ENCODE measurements around the gene CRISP1.

Gene CRISP1

DNA sequence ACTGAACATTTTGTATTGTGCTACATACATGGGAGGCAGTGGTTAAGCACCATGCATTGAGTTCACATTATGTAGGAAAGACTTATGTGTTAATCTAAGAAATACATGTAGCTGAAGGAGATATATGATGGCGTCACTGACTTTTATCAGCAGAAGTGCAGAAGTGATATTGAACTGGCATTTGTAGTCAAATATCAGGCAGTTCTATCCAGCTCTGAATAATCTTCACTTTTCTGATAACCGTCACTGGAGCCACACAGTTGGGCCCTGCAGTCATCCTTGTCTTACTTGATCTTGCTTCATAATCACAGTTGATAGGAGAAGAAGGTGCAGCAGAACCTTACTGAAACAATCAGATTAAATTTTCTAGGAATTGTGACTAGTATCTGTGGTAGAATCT, 26.4 kb downstream of the CRISP1 start:
- Histone ChIP-seq H3K27ac (ENCODE audit: low read length) (no peak overlapping the region), H3K9ac (ENCODE audit: low read length in 2 of 2) (no peak overlapping the region), H3K4me3 (ENCODE audit: low read length in 2 of 2) (no peak overlapping the region), H3K9me3 (ENCODE audit: control insufficient read depth in 2 of 2, low read length in 2 of 2) (no peaks in the 10 kb centered on the region), H3K36me3 (ENCODE audit: control insufficient read depth in 2 of 2, insufficient read depth in 2 of 2, low read length in 2 of 2) (no peaks in the 10 kb centered on the region), H3K4me1 (ENCODE audit: control insufficient read depth, insufficient read depth, low read length) (no peaks in the 10 kb centered on the region), H3K27me3 (ENCODE audit: control insufficient read depth in 1 of 2, insufficient read depth in 2 of 2, low read length in 2 of 2) (no peaks in the 10 kb centered on the region)

DNA sequence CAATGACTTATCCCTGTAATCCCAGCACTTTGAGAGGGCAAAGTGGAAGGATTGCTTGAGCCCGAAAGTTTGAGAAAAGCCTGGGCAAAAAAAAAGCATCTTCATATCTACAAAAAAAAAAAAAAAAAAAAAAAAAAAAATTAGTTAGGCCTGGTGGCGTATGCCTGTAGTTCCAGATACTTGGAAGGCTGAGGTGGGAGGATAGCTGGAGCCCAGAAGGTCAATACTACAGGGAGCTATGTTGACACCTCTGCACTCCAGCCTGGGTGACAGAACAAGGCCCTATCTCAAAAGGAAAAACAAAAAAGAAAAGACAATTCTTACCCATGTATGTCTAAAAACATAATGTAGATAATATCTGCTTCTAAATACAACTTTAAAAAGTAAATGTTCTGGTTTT, 27.2 kb downstream of the CRISP1 start:
- Histone ChIP-seq H3K4me3 (ENCODE audit: low read length in 2 of 2) (no peak overlapping the region), H3K27me3 (ENCODE audit: control insufficient read depth in 1 of 2, insufficient read depth in 2 of 2, low read length in 2 of 2) (no peaks in the 10 kb centered on the region), H3K9ac (ENCODE audit: low read length in 2 of 2) (no peak overlapping the region), H3K9me3 (ENCODE audit: control insufficient read depth in 2 of 2, low read length in 2 of 2) (no peaks in the 10 kb centered on the region), H3K4me1 (ENCODE audit: control insufficient read depth, insufficient read depth, low read length) (no peaks in the 10 kb centered on the region), H3K36me3 (ENCODE audit: control insufficient read depth in 2 of 2, insufficient read depth in 2 of 2, low read length in 2 of 2) (no peaks in the 10 kb centered on the region), H3K27ac (ENCODE audit: low read length) (no peak overlapping the region)

DNA sequence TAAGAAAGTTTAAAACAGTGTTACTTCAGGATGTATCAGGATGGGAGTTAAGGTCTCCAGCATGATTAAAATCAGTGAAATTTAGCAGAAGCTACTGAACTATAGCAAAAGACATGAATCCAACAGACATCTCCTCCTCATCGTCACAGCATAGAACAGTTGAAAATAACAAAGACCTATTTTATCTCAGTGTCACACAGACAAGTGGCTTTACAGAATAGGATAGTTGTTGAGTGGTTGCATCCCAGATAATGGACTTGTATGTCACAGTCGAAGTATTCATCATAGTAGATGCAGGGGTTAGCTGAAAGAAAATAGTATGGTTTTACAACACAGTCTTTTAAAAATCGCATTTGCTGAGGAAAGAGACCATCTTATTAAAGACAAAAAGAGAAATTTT, 31.2 kb downstream of the CRISP1 start:
- Histone ChIP-seq H3K9ac (ENCODE audit: low read length in 2 of 2) (no peak overlapping the region), H3K9me3 (ENCODE audit: control insufficient read depth in 2 of 2, low read length in 2 of 2) (no peaks in the 10 kb centered on the region), H3K36me3 (ENCODE audit: control insufficient read depth in 2 of 2, insufficient read depth in 2 of 2, low read length in 2 of 2) (no peaks in the 10 kb centered on the region), H3K4me1 (ENCODE audit: control insufficient read depth, insufficient read depth, low read length) (no peaks in the 10 kb centered on the region), H3K4me3 (ENCODE audit: low read length in 2 of 2) (no peak overlapping the region), H3K27ac (ENCODE audit: low read length) (no peak overlapping the region), H3K27me3 (ENCODE audit: control insufficient read depth in 1 of 2, insufficient read depth in 2 of 2, low read length in 2 of 2) (no peaks in the 10 kb centered on the region)

DNA sequence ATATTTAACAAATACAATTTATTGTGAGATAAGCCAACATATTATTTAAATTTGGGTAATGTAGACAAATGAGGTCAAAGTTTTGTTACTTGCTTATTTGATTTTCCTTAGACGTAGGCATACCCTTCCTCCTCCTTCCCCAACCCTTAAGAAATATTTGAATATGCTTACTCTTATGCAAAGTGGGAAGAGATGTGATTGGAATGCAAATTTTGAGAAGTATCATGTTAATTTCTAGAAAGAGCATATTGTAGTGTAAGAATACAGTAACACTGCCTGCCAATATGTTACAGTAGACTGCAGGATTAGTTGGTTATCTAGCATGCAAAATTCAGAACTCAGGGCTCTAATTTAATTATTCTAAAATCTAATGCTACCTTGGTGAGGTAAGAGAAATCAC, 32.9 kb downstream of the CRISP1 start:
- Histone ChIP-seq H3K27ac (ENCODE audit: low read length) (no peak overlapping the region), H3K4me3 (ENCODE audit: low read length in 2 of 2) (no peak overlapping the region), H3K27me3 (ENCODE audit: control insufficient read depth in 1 of 2, insufficient read depth in 2 of 2, low read length in 2 of 2) (no peaks in the 10 kb centered on the region), H3K9ac (ENCODE audit: low read length in 2 of 2) (no peak overlapping the region), H3K4me1 (ENCODE audit: control insufficient read depth, insufficient read depth, low read length) (no peaks in the 10 kb centered on the region), H3K9me3 (ENCODE audit: control insufficient read depth in 2 of 2, low read length in 2 of 2) (no peaks in the 10 kb centered on the region), H3K36me3 (ENCODE audit: control insufficient read depth in 2 of 2, insufficient read depth in 2 of 2, low read length in 2 of 2) (no peaks in the 10 kb centered on the region)

DNA sequence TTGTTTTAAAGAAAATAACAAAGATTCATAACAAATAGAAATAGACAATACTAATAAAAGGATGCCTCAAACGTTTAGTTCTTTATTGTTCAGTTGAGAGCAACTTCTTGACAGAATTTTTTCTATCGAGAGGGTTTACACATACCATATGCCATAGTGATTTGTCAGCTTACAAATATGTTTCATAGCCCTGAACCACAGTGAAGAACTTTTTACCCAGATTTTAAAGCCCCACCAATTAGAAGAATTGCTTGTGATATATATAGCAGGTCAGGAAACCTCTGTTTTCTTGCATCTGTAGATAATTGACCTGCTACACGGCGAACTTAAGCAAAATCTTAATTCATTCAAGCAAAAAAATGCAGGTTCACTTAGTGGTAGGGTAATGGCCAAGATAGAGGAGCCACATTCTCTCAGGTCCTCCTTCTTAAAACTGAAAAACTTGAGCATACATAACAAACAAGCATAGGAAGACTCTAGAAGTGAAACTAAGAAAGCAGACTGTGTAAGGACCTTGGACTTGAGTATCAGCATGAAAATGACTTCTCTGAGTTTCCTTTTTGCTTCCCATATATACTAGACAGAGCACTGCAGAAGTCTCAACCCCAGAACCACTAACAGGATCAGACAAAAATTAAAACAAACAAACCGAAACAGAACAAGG, 39.5 kb downstream of the CRISP1 start:
- Histone ChIP-seq H3K4me1 (ENCODE audit: control insufficient read depth, insufficient read depth, low read length) (no peaks in the 10 kb centered on the region), H3K36me3 (ENCODE audit: control insufficient read depth in 2 of 2, insufficient read depth in 2 of 2, low read length in 2 of 2) (no peaks in the 10 kb centered on the region), H3K27ac (ENCODE audit: low read length) (no peak overlapping the region), H3K9me3 (ENCODE audit: control insufficient read depth in 2 of 2, low read length in 2 of 2) (no peaks in the 10 kb centered on the region), H3K9ac (ENCODE audit: low read length in 2 of 2) (no peak overlapping the region), H3K4me3 (ENCODE audit: low read length in 2 of 2) (no peak overlapping the region), H3K27me3 (ENCODE audit: control insufficient read depth in 1 of 2, insufficient read depth in 2 of 2, low read length in 2 of 2) (no peaks in the 10 kb centered on the region)

- no peaks in the 10 kb centered on the region for H3K9me3 ChIP-seq (ENCODE audit: control insufficient read depth in 2 of 2, low read length in 2 of 2)
- H3K27ac ChIP-seq (ENCODE audit: low read length) = no peak overlapping the region
- H3K27me3 ChIP-seq (ENCODE audit: control insufficient read depth in 1 of 2, insufficient read depth in 2 of 2, low read length in 2 of 2) = no peaks in the 10 kb centered on the region
- no peak overlapping the region for H3K4me3 ChIP-seq (ENCODE audit: low read length in 2 of 2)
- H3K9ac ChIP-seq (ENCODE audit: low read length in 2 of 2) = no peak overlapping the region
- H3K4me1 ChIP-seq (ENCODE audit: control insufficient read depth, insufficient read depth, low read length) = no peaks in the 10 kb centered on the region
- no peaks in the 10 kb centered on the region for H3K36me3 ChIP-seq (ENCODE audit: control insufficient read depth in 2 of 2, insufficient read depth in 2 of 2, low read length in 2 of 2)
Measured at GRCh38 chr6:49815166-49815565, 51.2 kb downstream of the CRISP1 start.

DNA sequence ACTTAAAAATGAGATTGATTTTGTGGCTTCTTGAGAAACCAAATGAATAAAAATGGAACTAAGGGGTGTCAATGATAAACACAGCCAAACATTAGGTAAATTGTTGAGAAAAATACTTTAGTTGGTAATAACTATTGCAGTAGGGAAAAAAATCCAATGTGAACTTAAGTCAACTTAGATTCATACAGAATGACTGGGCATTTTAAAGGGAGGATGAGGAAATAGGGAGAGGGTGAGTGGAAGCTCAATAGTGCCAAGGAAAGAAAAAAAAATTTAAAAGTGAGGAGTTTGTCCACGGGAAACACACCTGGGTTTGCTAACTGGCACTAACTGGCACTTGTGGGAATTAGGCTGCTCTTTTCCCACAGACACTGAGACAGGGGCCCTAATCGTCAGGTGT, 53.1 kb downstream of the CRISP1 start:
- Histone ChIP-seq H3K9ac (ENCODE audit: low read length in 2 of 2) (no peak overlapping the region), H3K4me3 (ENCODE audit: low read length in 2 of 2) (no peak overlapping the region), H3K36me3 (ENCODE audit: control insufficient read depth in 2 of 2, insufficient read depth in 2 of 2, low read length in 2 of 2) (no peaks in the 10 kb centered on the region), H3K27ac (ENCODE audit: low read length) (no peak overlapping the region), H3K9me3 (ENCODE audit: control insufficient read depth in 2 of 2, low read length in 2 of 2) (no peaks in the 10 kb centered on the region), H3K4me1 (ENCODE audit: control insufficient read depth, insufficient read depth, low read length) (no peaks in the 10 kb centered on the region), H3K27me3 (ENCODE audit: control insufficient read depth in 1 of 2, insufficient read depth in 2 of 2, low read length in 2 of 2) (no peaks in the 10 kb centered on the region)

DNA sequence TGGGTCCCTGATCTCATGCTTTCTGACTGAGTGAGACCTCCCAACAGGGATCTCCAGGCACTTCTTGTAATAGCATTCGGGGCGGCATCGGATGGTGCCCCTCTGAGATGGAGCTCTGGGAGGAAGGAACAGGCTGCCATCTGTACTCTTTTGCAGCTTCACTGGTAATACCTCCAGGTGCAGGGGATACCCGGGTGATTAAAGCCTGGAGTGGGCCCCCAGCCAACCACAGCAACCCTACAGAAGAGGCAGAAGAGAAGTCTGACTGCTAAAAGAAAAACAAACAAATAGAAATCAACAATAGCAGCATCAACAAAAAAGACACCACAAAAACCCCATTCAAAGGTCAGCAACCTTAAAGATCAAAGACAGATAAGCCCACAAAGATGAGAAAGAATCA, 60.2 kb downstream of the CRISP1 start:
- Histone ChIP-seq H3K9me3 (ENCODE audit: control insufficient read depth in 2 of 2, low read length in 2 of 2) (no peaks in the 10 kb centered on the region), H3K9ac (ENCODE audit: low read length in 2 of 2) (no peak overlapping the region), H3K36me3 (ENCODE audit: control insufficient read depth in 2 of 2, insufficient read depth in 2 of 2, low read length in 2 of 2) (no peaks in the 10 kb centered on the region), H3K27me3 (ENCODE audit: control insufficient read depth in 1 of 2, insufficient read depth in 2 of 2, low read length in 2 of 2) (no peaks in the 10 kb centered on the region), H3K27ac (ENCODE audit: low read length) (no peak overlapping the region), H3K4me3 (ENCODE audit: low read length in 2 of 2) (no peak overlapping the region), H3K4me1 (ENCODE audit: control insufficient read depth, insufficient read depth, low read length) (no peaks in the 10 kb centered on the region)

GRCh38 chr6:49805246-49805645, 61.1 kb downstream of the CRISP1 start:
- Histone ChIP-seq H3K4me1 (ENCODE audit: control insufficient read depth, insufficient read depth, low read length) (no peaks in the 10 kb centered on the region), H3K27me3 (ENCODE audit: control insufficient read depth in 1 of 2, insufficient read depth in 2 of 2, low read length in 2 of 2) (no peaks in the 10 kb centered on the region), H3K36me3 (ENCODE audit: control insufficient read depth in 2 of 2, insufficient read depth in 2 of 2, low read length in 2 of 2) (no peaks in the 10 kb centered on the region), H3K9me3 (ENCODE audit: control insufficient read depth in 2 of 2, low read length in 2 of 2) (no peaks in the 10 kb centered on the region), H3K4me3 (ENCODE audit: low read length in 2 of 2) (no peak overlapping the region), H3K27ac (ENCODE audit: low read length) (no peak overlapping the region), H3K9ac (ENCODE audit: low read length in 2 of 2) (no peak overlapping the region)

DNA sequence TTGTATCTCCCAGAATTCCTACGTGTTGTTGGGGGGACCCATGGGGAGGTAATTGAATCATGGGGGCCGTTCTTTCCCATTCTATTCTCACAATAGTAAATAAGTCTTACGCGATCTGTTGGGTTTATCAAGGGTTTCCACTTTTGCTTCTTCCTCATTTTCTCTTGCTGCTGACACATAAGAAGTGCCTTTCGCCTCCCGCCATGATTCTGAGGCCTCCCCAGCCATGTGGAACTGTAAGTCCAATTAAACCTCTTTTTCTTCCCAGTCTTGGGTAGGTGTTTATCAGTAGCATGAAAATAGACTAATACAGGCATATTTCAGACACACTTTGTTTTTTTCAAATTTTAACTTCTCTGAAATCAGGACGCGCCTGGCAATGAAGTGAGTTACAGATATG, 64.8 kb downstream of the CRISP1 start:
- no peaks in the 10 kb centered on the region for H3K36me3 ChIP-seq (ENCODE audit: control insufficient read depth in 2 of 2, insufficient read depth in 2 of 2, low read length in 2 of 2)
- H3K27me3 ChIP-seq (ENCODE audit: control insufficient read depth in 1 of 2, insufficient read depth in 2 of 2, low read length in 2 of 2) = no peaks in the 10 kb centered on the region
- H3K4me3 ChIP-seq (ENCODE audit: low read length in 2 of 2) = no peak overlapping the region
- H3K9me3 ChIP-seq (ENCODE audit: control insufficient read depth in 2 of 2, low read length in 2 of 2) = no peaks in the 10 kb centered on the region
- no peak overlapping the region for H3K9ac ChIP-seq (ENCODE audit: low read length in 2 of 2)
- no peaks in the 10 kb centered on the region for H3K4me1 ChIP-seq (ENCODE audit: control insufficient read depth, insufficient read depth, low read length)
- no peak overlapping the region for H3K27ac ChIP-seq (ENCODE audit: low read length)

GRCh38 chr6:49799090-49799489, 67.2 kb downstream of the CRISP1 start:
- H3K9me3 ChIP-seq (ENCODE audit: control insufficient read depth in 2 of 2, low read length in 2 of 2) = no peaks in the 10 kb centered on the region
- H3K4me3 ChIP-seq (ENCODE audit: low read length in 2 of 2) = no peak overlapping the region
- H3K9ac ChIP-seq (ENCODE audit: low read length in 2 of 2) = no peak overlapping the region
- no peak overlapping the region for H3K27ac ChIP-seq (ENCODE audit: low read length)
- no peaks in the 10 kb centered on the region for H3K36me3 ChIP-seq (ENCODE audit: control insufficient read depth in 2 of 2, insufficient read depth in 2 of 2, low read length in 2 of 2)
- H3K4me1 ChIP-seq (ENCODE audit: control insufficient read depth, insufficient read depth, low read length) = no peaks in the 10 kb centered on the region
- no peaks in the 10 kb centered on the region for H3K27me3 ChIP-seq (ENCODE audit: control insufficient read depth in 1 of 2, insufficient read depth in 2 of 2, low read length in 2 of 2)
